Gastrocnemius medialis (tissue), 4 donors: ENCODE results near the gene YBX2. TPM values are rescaled to one million over a fixed set of nuclear protein-coding genes. Genes with fewer than 3 reads are reported as not detected.
A peak's percentile ranks its signal among the peaks of the same experiment; 100 is the strongest.
"Not testable (repeated sequence)": the region's sequence is repeated elsewhere in the genome, so short reads cannot be mapped to it uniquely, and the experiment has no call there.

Source experiments
- ATAC-seq, 2 donors: fragments of 150-250 bp; one replicate each; pipeline ENCODE4 v1.9.1; 2016
- DNase-seq, 2 donors: peaks; one replicate each; pipeline ENCODE4 v3.0.0-alpha.2; 2019
- H3K27ac ChIP-seq, 4 donors: fragments of 200-600 bp; sonication (generic); 1 replicate in 1 of 4; 2 replicates in 3 of 4; pipeline ENCODE4 v1.5.1; 2016 to 2018; ENCODE audit warnings: mild to moderate bottlenecking in 2 of 4, moderate library complexity in 1 of 4
- H3K27me3 ChIP-seq, 3 donors: fragments of 200-600 bp; sonication (generic) in 2 of 3; 1 replicate in 1 of 3; 2 replicates in 2 of 3; pipeline versions ENCODE4 v1.5.1 to v1.6.0; 2016 to 2019; ENCODE audit warnings: mild to moderate bottlenecking in 1 of 3, moderate library complexity in 1 of 3
- H3K36me3 ChIP-seq, 2 donors: fragments of 200-600 bp; sonication (generic) in 1 of 2; one replicate each; pipeline ENCODE4 v1.5.1; 2017 to 2018
- H3K4me1 ChIP-seq, 2 donors: fragments of 200-600 bp; sonication (generic) in 1 of 2; one replicate each; pipeline ENCODE4 v1.5.1; 2016 to 2017; ENCODE audit warnings: mild to moderate bottlenecking in 2 of 2
- H3K4me3 ChIP-seq, 4 donors: fragments of 200-600 bp; sonication (generic) in 3 of 4; 1 replicate in 1 of 4; 2 replicates in 3 of 4; pipeline ENCODE4 v1.5.1; 2016 to 2019; ENCODE audit warnings: mild to moderate bottlenecking in 2 of 4
- H3K9me3 ChIP-seq, 3 donors: fragments of 200-600 bp; sonication (generic) in 2 of 3; 1 replicate in 1 of 3; 2 replicates in 2 of 3; pipeline ENCODE4 v1.5.1; 2016 to 2019
- POLR2A ChIP-seq, 2 donors: fragments of 450-650 bp; IDR thresholded peaks; one replicate each; pipeline ENCODE4 v1.6.1; 2017; ENCODE audit warnings: antibody characterized with exemption in 2 of 2, mild to moderate bottlenecking in 2 of 2, moderate library complexity in 2 of 2
- in situ Hi-C, 4 donors: fragments of 200-750 bp; cut with MboI; loops; one replicate each; pipeline versions ENCODE4 v1.15.0 to v1.8.0; 2017; ENCODE audit warnings: low sequenced_read_pairs in 4 of 4
- intact Hi-C: fragments of 100-400 bp; cut with DNase I; formaldehyde crosslinking; loops from one replicate; pipeline ENCODE4 v1.15.1; 2023; ENCODE audit warnings: low total_unique reads
- total RNA-seq, 4 donors: library from RNA; depleted of rRNA; stranded (reverse); fragments of >200 nt; gene quantifications; one replicate each; pipeline versions ENCODE4 v1.1.0 to v1.2.3, GENCODE V29; 2016
- TF ChIP-seq, protein P1 (sequence below), 5 experiments: fragments of 450-650 bp in 3 of 5; fragments of 200-600 bp in 2 of 5; sonication (generic) in 2 of 5; IDR thresholded peaks in 4 of 5; conservative IDR thresholded peaks in 1 of 5; 1 replicate in 4 of 5; 2 replicates in 1 of 5; pipeline ENCODE4 v1.5.1; 2016 to 2019; ENCODE audit warnings: antibody characterized with exemption in 5 of 5, mild to moderate bottlenecking in 3 of 5, moderate library complexity in 3 of 5

Gene YBX2
- total RNA-seq, result 1 to 10 TPM in 1 of 4 donors, under 1 TPM in 2, not detected in 1; 0.42 to 2.2 (median 0.46) TPM

DNA sequence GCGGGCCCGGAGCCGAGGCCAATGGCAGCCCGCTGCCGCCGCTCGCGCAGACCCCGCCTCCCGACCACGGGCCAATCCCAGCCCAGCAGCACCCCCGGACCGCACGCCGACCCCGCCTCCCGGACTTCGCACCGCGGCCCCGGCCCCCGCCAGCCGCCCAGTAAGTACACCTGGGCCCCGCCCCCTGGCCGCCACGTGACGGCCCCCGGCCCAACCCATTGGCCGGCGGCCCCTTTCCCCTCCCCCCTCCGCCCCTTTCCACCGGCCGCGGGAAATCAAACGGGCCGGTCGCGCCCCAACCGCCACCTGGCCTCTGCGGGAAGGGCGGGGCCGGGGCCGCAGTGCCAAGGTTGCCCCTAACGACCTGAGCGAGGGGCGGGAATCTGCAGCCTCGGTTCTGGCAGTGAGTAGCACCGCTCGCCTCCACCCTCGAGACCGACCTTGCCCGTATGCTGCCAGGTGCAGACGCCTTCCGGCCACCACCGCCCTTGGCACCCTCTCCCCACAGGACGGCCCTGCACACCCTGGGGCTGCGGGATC is at the start of gene YBX2:
YBX2 (minus strand) TSS at position 26 of the 540 bp plus-strand sequence. CDS start 139 bp downstream, outside the sequence.
- H3K4me1 ChIP-seq, result peaks cover 47 to 57% of the 10 kb centered on the region in 2 donors
- TF ChIP-seq, protein P1, sequence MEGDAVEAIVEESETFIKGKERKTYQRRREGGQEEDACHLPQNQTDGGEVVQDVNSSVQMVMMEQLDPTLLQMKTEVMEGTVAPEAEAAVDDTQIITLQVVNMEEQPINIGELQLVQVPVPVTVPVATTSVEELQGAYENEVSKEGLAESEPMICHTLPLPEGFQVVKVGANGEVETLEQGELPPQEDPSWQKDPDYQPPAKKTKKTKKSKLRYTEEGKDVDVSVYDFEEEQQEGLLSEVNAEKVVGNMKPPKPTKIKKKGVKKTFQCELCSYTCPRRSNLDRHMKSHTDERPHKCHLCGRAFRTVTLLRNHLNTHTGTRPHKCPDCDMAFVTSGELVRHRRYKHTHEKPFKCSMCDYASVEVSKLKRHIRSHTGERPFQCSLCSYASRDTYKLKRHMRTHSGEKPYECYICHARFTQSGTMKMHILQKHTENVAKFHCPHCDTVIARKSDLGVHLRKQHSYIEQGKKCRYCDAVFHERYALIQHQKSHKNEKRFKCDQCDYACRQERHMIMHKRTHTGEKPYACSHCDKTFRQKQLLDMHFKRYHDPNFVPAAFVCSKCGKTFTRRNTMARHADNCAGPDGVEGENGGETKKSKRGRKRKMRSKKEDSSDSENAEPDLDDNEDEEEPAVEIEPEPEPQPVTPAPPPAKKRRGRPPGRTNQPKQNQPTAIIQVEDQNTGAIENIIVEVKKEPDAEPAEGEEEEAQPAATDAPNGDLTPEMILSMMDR (IDR thresholded peaks at IDR 0.05 in 4 of 5, conservative IDR thresholded peaks at IDR 0.05 in 1 of 5), result no peak
- peak in 1 of 2 donors; percentile 6 for TF ChIP-seq POLR2A (IDR thresholded peaks at IDR 0.05)
- H3K4me3 ChIP-seq, result peak within 1 kb of the TSS; percentile 39 to 52 (median 48)
- H3K9me3 ChIP-seq, result no peaks in the 10 kb centered on the region
- H3K27me3 ChIP-seq, result no peaks in the 10 kb centered on the region
- ATAC-seq, result peak; percentile 29 to 31
- intact Hi-C loops (no loop called here), in situ Hi-C loops (no loop called here)
- DNase-seq, result peak; percentile 77 to 92
- H3K27ac ChIP-seq, result peak within 1 kb of the TSS; percentile 95 to 100 (median 98)
- H3K36me3 ChIP-seq, result no peaks in the 10 kb centered on the region

DNA sequence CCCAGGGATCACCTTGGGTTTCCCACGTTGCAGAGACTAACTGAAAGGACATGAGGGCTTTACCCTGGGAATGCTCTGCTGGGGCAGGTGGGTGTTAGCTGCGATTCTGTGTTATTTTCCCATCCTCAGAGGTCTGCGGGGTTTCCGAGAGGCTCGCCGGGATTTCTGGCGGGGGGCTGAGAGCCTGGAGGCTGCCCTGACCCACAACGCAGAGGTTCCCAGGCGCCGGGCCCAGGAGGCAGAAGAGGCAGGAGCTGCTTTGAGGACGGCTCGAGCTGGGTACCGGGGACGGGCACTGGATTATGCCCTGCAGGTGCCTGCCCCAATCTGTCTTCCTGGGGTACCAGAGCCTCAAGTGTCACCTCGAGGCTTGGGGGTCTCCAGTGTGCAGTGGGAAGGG is 48.8 kb upstream of the YBX2 start:
- Histone ChIP-seq H3K27ac (no peak overlapping the region), H3K9me3 (no peaks in the 10 kb centered on the region), H3K4me3 (no peak overlapping the region), H3K4me1 (peaks cover 5 to 6% of the 10 kb centered on the region in 2 donors), H3K36me3 (no peaks in the 10 kb centered on the region), H3K27me3 (peaks cover 10 to 22% (median 12%) of the 10 kb centered on the region in 3 donors)
- intact Hi-C loops (loop anchor here (10.0 kb wide), 1 partner anchor 298 kb away; the partner anchor contains the start of gene SLC16A11), in situ Hi-C loops (loop anchor here in 1 of 4 donors (10.0 to 25.0 kb wide), 2 partner anchors 222 to 306 kb away; partner anchors contain the start of genes SENP3, SLC16A11 and SLC16A13)
- ATAC-seq (no peak), DNase-seq (no peak)
- TF ChIP-seq, protein P1 (IDR thresholded peaks at IDR 0.05 in 4 of 5, conservative IDR thresholded peaks at IDR 0.05 in 1 of 5), result no peak

DNA sequence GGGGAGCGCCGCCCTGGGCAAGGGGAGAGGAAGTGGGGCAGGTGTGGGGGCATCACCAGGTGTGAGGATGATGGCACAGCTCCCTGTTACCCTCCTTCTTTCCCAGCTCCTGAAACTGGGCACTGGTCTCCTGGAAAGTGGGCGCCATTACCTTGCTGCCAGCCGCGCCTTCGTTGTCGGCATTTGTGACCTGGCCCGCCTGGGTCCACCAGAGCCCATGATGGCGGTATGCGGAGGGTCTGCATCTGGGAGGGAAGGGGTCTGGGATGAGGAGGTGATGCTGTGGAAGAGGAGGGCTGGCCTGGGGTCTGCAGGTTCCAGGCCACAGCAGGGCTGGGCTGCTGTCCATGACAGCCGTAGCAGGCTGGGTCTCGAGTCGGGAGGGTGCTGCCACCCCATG is 47.4 kb upstream of the YBX2 start:
- Histone ChIP-seq H3K4me3 (no peak overlapping the region), H3K27ac (no peak overlapping the region), H3K9me3 (no peaks in the 10 kb centered on the region), H3K27me3 (peaks cover 10 to 34% (median 19%) of the 10 kb centered on the region in 3 donors), H3K36me3 (no peaks in the 10 kb centered on the region), H3K4me1 (peaks cover 0 to 6% of the 10 kb centered on the region in 2 donors)
- DNase-seq (no peak), ATAC-seq (no peak)
- TF ChIP-seq, protein P1 (IDR thresholded peaks at IDR 0.05 in 4 of 5, conservative IDR thresholded peaks at IDR 0.05 in 1 of 5), result no peak
- TF ChIP-seq POLR2A (IDR thresholded peaks at IDR 0.05), result no peak
- intact Hi-C loops (loop anchor here (10.0 kb wide), 1 partner anchor 297 kb away; the partner anchor contains the start of gene SLC16A11), in situ Hi-C loops (loop anchor here in 1 of 4 donors (10.0 to 25.0 kb wide), 2 partner anchors 223 to 305 kb away; partner anchors contain the start of genes SENP3, SLC16A11 and SLC16A13)

DNA sequence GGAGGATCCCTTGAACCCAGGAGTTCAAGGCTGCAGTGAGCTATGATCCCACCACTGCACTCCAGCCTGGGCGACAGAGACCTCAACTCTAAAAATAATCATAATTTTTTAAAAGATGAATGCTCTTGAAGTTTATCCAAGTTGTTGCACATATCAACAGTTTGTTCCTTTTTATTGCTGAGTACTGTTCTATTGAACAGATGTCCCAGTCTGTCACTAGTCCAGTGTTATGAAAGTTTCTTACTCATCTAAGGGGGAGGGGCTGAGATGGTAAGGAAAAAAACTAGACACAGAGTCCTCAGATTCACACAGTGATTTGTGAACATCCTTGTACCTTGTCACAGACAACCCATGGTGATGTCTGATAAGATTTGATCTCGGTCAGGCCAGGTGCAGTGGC is 45.7 kb upstream of the YBX2 start:
- peak; percentile 67 to 91 for ATAC-seq
- TF ChIP-seq, protein P1 (IDR thresholded peaks at IDR 0.05 in 4 of 5, conservative IDR thresholded peaks at IDR 0.05 in 1 of 5), result no peak
- no peak for TF ChIP-seq POLR2A (IDR thresholded peaks at IDR 0.05)
- no peaks in the 10 kb centered on the region for H3K9me3 ChIP-seq
- DNase-seq, result no peak
- peaks cover 22 to 49% (median 32%) of the 10 kb centered on the region in 3 donors for H3K27me3 ChIP-seq
- no peak overlapping the region for H3K27ac ChIP-seq
- H3K4me1 ChIP-seq, result peaks cover 0 to 6% of the 10 kb centered on the region in 2 donors
- in situ Hi-C loops (loop anchor here in 1 of 4 donors (10.0 to 25.0 kb wide), 2 partner anchors 225 to 303 kb away; partner anchors contain the start of genes SENP3, SLC16A11 and SLC16A13), intact Hi-C loops (loop anchor here (10.0 kb wide), 1 partner anchor 295 kb away; the partner anchor contains the start of gene SLC16A11)
- no peak overlapping the region for H3K4me3 ChIP-seq
- H3K36me3 ChIP-seq, result no peaks in the 10 kb centered on the region

DNA sequence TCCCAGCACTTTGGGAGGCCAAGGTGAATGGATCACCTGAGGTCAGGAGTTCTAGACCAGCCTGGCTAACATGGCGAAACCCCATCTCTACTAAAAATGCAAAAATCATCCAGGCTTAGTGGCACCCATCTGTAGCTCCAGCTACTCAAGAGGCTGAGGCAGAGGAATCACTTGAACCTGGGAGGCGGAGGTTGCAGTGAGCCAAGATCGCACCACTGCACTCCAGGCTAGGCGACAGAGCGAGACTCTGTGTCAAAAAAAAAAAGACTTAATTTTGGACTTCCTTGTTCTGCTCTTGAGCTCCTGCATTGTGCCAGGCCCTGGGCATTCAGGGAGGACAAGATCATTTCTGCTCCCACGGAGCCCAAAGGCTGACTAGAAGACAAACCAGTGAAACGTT is 43.2 kb upstream of the YBX2 start:
- ATAC-seq, H3K4me1 ChIP-seq, H3K27ac ChIP-seq, H3K9me3 ChIP-seq, H3K4me3 ChIP-seq, H3K36me3 ChIP-seq, DNase-seq, intact Hi-C loops: not testable (repeated sequence)
- H3K27me3 ChIP-seq, result peaks cover 29 to 50% (median 41%) of the 10 kb centered on the region in 3 donors
- in situ Hi-C loops, result loop anchor here in 1 of 4 donors (25.0 kb wide), 1 partner anchor 300 kb away; the partner anchor contains the start of genes SLC16A11 and SLC16A13
